ENCODE measurements around the gene TNFRSF11A. TPM values are rescaled to one million over a fixed set of nuclear protein-coding genes. Genes with fewer than 3 reads are reported as not detected.

TNFRSF11A gene
- total RNA-seq, 2 experiments from 2014 or later = 26.0 to 30.0 TPM

- Mint-ChIP-seq H3K4me3 (no peak overlapping the region), H3K9me3 (no peaks in the 10 kb centered on the region), H3K36me3 (ENCODE audit: low read depth) (peaks cover 58% of the 10 kb centered on the region), H3K27ac (no peak overlapping the region), H3K4me1 (peaks cover 26% of the 10 kb centered on the region), H3K27me3 (no peaks in the 10 kb centered on the region)
- ChIA-PET POLR2A (interaction anchor here (0.6 kb wide), 1 partner anchor 44 kb away, joined by 3 read pairs; no protein-coding TSS in a partner anchor), CTCF (no interaction called here)
- DNase-seq = no peak
These were observed 35.7 kb downstream of the TNFRSF11A start for GRCh38 chr18:62360805-62361204.

- Mint-ChIP-seq H3K4me1 (peaks cover 25% of the 10 kb centered on the region), H3K36me3 (ENCODE audit: low read depth) (peaks cover 57% of the 10 kb centered on the region), H3K4me3 (no peak overlapping the region), H3K27ac (no peak overlapping the region), H3K27me3 (no peaks in the 10 kb centered on the region), H3K9me3 (no peaks in the 10 kb centered on the region)
- POLR2A ChIA-PET = interaction anchor here (0.6 kb wide), 1 partner anchor 45 kb away, joined by 3 read pairs; no protein-coding TSS in a partner anchor
- DNase-seq = no peak
- CTCF ChIA-PET = no interaction called here
These were observed 36.2 kb downstream of the TNFRSF11A start for GRCh38 chr18:62361288-62361687.

DNA sequence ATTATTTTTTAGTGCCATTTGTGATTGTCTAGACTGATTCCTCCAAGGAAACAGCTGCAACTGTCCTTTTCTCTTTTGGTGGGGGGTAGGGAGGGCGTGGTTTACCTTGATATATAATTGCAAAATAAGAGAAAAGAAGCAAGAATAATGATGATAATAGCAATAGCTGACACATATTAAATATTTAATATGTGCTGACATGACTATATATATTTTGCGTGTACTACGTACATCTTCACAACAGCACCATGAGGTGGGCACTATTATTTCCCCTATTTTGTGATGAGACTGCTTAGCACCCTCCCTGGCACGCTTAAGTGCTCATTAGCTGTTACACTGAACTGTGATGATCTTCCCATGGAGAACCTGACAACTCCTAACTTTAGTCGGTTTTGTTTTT lies 39.4 kb downstream of the TNFRSF11A start:
- no peaks in the 10 kb centered on the region for H3K27me3 Mint-ChIP-seq
- H3K36me3 Mint-ChIP-seq (ENCODE audit: low read depth) = peaks cover 65% of the 10 kb centered on the region
- H3K27ac Mint-ChIP-seq = no peak overlapping the region
- peaks cover 32% of the 10 kb centered on the region for H3K4me1 Mint-ChIP-seq
- H3K4me3 Mint-ChIP-seq = no peak overlapping the region
- CTCF ChIA-PET = no interaction called here
- DNase-seq = no peak
- POLR2A ChIA-PET = no interaction called here
- H3K9me3 Mint-ChIP-seq = no peaks in the 10 kb centered on the region

DNA sequence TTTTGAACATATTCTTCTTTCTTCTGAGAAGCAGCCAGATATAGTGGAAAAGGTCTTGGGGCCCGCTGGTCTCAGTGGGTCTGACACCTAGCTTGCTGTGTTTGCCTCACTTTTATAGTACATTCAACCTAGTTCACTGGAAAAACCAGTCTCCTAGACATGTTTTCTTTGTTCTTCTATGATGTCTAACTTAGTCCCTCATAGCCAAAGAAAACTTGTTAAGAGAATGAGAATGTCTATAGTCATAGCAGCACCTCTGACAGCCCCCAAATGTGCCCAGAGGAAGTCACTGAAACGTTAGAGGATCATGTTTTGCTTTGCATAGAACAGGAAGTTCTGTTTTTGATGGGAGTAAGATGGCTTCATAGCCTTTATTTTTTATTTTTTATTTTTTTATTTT lies 40.3 kb downstream of the TNFRSF11A start:
- peaks cover 40% of the 10 kb centered on the region for H3K4me1 Mint-ChIP-seq
- H3K36me3 Mint-ChIP-seq (ENCODE audit: low read depth) = peaks cover 63% of the 10 kb centered on the region
- no peaks in the 10 kb centered on the region for H3K9me3 Mint-ChIP-seq
- CTCF ChIA-PET = no interaction called here
- POLR2A ChIA-PET = no interaction called here
- DNase-seq = no peak
- H3K4me3 Mint-ChIP-seq = no peak overlapping the region
- no peaks in the 10 kb centered on the region for H3K27me3 Mint-ChIP-seq
- H3K27ac Mint-ChIP-seq = peak overlapping the region; percentile 70

- CTCF ChIA-PET = no interaction called here
These were observed 41.9 kb downstream of the TNFRSF11A start for GRCh38 chr18:62366992-62367391.

DNA sequence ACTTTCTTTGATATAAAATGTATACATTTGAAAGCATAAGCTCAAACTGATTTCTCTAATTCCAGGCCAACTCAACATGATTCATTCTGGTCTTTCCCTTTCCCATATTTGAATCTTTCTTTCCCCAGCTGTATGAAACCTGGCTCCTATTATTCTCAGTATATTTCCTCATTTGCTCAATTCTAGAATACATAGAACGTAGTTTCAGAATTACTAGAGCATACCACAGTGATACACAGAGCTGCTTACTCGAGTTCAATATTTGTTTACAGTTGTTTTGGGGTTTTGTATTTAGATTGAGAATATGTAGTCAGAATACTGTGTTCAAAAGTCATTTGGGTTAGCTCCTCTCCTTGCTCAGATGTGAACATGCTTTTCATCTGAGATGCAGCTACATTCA lies 43.0 kb downstream of the TNFRSF11A start:
- no peak overlapping the region for H3K4me3 Mint-ChIP-seq
- no peaks in the 10 kb centered on the region for H3K27me3 Mint-ChIP-seq
- peaks cover 64% of the 10 kb centered on the region for H3K4me1 Mint-ChIP-seq
- CTCF ChIA-PET = interaction anchor here (0.7 to 2.1 kb wide), 5 partner anchors 22 to 216 kb away, joined by 4 to 8 read pairs (median 4); no protein-coding TSS in a partner anchor
- POLR2A ChIA-PET = interaction anchor here (0.9 to 2.0 kb wide), 3 partner anchors 11 to 53 kb away, joined by 3 to 10 read pairs (median 3); no protein-coding TSS in a partner anchor
- DNase-seq = no peak
- no peaks in the 10 kb centered on the region for H3K9me3 Mint-ChIP-seq
- peak overlapping the region; percentile 40 for H3K27ac Mint-ChIP-seq
- H3K36me3 Mint-ChIP-seq (ENCODE audit: low read depth) = peaks cover 63% of the 10 kb centered on the region

More at GRCh38 chr18:62366992-62367391, 41.9 kb downstream of the TNFRSF11A start:
- no peaks in the 10 kb centered on the region for H3K9me3 Mint-ChIP-seq
- H3K27ac Mint-ChIP-seq = no peak overlapping the region
- no peak overlapping the region for H3K4me3 Mint-ChIP-seq
- POLR2A ChIA-PET = no interaction called here
- peaks cover 57% of the 10 kb centered on the region for H3K36me3 Mint-ChIP-seq (ENCODE audit: low read depth)
- no peaks in the 10 kb centered on the region for H3K27me3 Mint-ChIP-seq
- peaks cover 55% of the 10 kb centered on the region for H3K4me1 Mint-ChIP-seq
- no peak for DNase-seq

DNA sequence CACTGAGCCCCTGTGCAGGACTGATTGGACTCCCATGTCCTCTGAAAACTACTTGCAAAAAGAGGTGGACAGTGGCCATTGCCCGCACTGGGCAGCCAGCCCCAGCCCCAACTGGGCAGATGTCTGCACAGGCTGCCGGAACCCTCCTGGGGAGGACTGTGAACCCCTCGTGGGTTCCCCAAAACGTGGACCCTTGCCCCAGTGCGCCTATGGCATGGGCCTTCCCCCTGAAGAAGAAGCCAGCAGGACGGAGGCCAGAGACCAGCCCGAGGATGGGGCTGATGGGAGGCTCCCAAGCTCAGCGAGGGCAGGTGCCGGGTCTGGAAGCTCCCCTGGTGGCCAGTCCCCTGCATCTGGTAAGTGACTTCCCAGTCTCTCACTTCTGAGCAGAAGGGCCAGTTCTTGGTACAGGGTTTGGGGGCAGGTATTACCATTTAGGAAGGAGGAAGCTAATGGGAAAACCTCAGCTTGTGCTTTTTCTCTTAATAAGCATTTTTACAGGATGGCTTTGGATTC lies 44.1 kb downstream of the TNFRSF11A start:
- ChIA-PET POLR2A (interaction anchor here (2.0 kb wide), 1 partner anchor 52 kb away, joined by 10 read pairs; no protein-coding TSS in a partner anchor), CTCF (interaction anchor here (2.1 kb wide), 1 partner anchor 52 kb away, joined by 8 read pairs; no protein-coding TSS in a partner anchor)
- DNase-seq = no peak
- H3K4me1 Mint-ChIP-seq = peaks cover 72% of the 10 kb centered on the region
- no peak overlapping the region for H3K27ac Mint-ChIP-seq
- H3K4me3 Mint-ChIP-seq = no peak overlapping the region
- H3K27me3 Mint-ChIP-seq = no peaks in the 10 kb centered on the region
- peaks cover 64% of the 10 kb centered on the region for H3K36me3 Mint-ChIP-seq (ENCODE audit: low read depth)
- no peaks in the 10 kb centered on the region for H3K9me3 Mint-ChIP-seq

- Mint-ChIP-seq H3K27me3 (no peaks in the 10 kb centered on the region), H3K27ac (peak overlapping the region; percentile 44), H3K4me1 (peaks cover 69% of the 10 kb centered on the region), H3K4me3 (no peak overlapping the region), H3K9me3 (no peaks in the 10 kb centered on the region), H3K36me3 (ENCODE audit: low read depth) (peaks cover 61% of the 10 kb centered on the region)
- DNase-seq = no peak
- POLR2A ChIA-PET = no interaction called here
- CTCF ChIA-PET = interaction anchor here (1.1 to 1.2 kb wide), 2 partner anchors 31 to 129 kb away, joined by 3 read pairs; no protein-coding TSS in a partner anchor
These were observed 45.3 kb downstream of the TNFRSF11A start for GRCh38 chr18:62370366-62370765.

GRCh38 chr18:62371436-62371835 lies 46.3 kb downstream of the TNFRSF11A start:
- Mint-ChIP-seq H3K36me3 (ENCODE audit: low read depth) (peaks cover 63% of the 10 kb centered on the region), H3K27ac (peak overlapping the region; percentile 73), H3K4me1 (peaks cover 67% of the 10 kb centered on the region), H3K9me3 (no peaks in the 10 kb centered on the region), H3K27me3 (no peaks in the 10 kb centered on the region), H3K4me3 (no peak overlapping the region)
- POLR2A ChIA-PET = no interaction called here
- CTCF ChIA-PET = no interaction called here
- no peak for DNase-seq

DNA sequence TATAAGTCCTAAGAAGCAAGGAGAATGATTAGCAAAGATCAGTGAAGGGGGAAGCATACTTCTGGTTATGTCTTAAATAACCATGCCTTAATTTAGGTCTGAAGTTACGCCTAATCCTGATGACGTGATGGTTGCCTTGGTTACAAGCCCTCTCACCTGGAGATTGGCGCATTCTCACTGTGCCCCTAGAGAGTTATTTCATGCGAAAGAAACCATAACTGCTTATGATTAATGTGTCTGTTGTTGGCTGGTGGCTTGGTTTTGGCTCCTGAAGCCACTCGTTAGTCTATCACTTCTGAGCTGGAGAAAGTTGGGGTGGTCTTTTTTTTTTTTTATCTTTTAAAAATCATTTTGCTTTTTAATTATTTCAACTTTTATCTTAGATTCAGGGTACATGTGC lies 47.0 kb downstream of the TNFRSF11A start:
- DNase-seq = no peak
- Mint-ChIP-seq H3K4me3 (no peak overlapping the region), H3K27ac (no peak overlapping the region), H3K4me1 (peaks cover 64% of the 10 kb centered on the region), H3K27me3 (no peaks in the 10 kb centered on the region), H3K36me3 (ENCODE audit: low read depth) (peaks cover 61% of the 10 kb centered on the region), H3K9me3 (no peaks in the 10 kb centered on the region)
- POLR2A ChIA-PET = no interaction called here
- CTCF ChIA-PET = no interaction called here

DNA sequence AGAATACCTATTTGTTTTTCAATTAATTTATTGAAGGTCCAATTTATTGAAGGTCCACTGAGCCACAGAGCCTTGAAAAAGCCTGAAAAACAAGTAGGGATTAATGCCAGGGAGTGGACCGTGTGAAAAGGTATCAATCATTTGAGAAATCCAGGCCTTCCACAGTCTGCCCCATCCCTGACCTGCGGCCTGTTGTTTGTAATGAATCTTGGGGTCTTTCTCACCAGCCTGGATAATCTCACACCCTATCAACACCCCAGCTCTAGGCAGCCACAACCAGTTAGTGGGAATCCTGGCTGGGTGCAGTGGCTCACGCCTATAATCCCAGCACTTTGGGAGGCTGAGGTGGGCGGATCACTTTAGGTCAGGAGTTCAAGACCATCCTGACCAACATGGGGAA lies 47.8 kb downstream of the TNFRSF11A start:
- CTCF ChIA-PET = no interaction called here
- POLR2A ChIA-PET = no interaction called here
- peaks cover 64% of the 10 kb centered on the region for H3K36me3 Mint-ChIP-seq (ENCODE audit: low read depth)
- peaks cover 60% of the 10 kb centered on the region for H3K4me1 Mint-ChIP-seq
- no peaks in the 10 kb centered on the region for H3K9me3 Mint-ChIP-seq
- H3K4me3 Mint-ChIP-seq = no peak overlapping the region
- H3K27me3 Mint-ChIP-seq = no peaks in the 10 kb centered on the region
- DNase-seq = no peak
- H3K27ac Mint-ChIP-seq = no peak overlapping the region

DNA sequence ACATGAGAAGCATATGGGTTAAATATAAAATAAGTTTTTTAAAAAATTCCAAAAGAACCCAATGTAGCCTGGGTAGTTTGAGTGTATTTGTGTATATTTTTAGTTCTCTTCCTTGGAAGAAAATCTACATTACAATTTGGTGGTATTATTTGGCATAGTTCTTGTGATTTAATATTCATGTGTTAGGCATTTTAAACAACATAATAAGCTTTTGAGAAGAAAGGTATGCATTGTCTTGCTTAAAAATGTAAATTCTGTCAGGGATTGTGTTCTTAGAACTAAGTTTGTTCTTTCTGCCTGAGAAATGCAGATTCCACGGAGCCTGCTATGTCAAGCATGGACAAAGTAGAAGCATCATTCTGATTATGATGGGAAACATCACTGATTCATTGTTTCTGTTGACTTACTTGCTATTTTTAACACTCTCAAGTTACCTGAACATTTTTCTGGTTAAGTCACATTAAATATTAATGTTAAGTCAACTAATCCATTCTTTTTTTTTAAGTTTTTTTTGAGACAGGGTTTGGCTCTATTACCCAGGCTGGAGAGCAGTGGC lies 49.4 kb downstream of the TNFRSF11A start:
- no peak overlapping the region for H3K27ac Mint-ChIP-seq
- no peak for DNase-seq
- no peak overlapping the region for H3K4me3 Mint-ChIP-seq
- peaks cover 54% of the 10 kb centered on the region for H3K4me1 Mint-ChIP-seq
- peaks cover 69% of the 10 kb centered on the region for H3K36me3 Mint-ChIP-seq (ENCODE audit: low read depth)
- ChIA-PET POLR2A (no interaction called here), CTCF (interaction anchor here (0.8 kb wide), 1 partner anchor 28 kb away, joined by 3 read pairs; no protein-coding TSS in a partner anchor)
- no peaks in the 10 kb centered on the region for H3K9me3 Mint-ChIP-seq
- H3K27me3 Mint-ChIP-seq = no peaks in the 10 kb centered on the region

GRCh38 chr18:62377131-62377807 lies 52.2 kb downstream of the TNFRSF11A start:
- Mint-ChIP-seq H3K27ac (no peak overlapping the region), H3K9me3 (no peaks in the 10 kb centered on the region), H3K4me3 (no peak overlapping the region), H3K27me3 (no peaks in the 10 kb centered on the region), H3K36me3 (ENCODE audit: low read depth) (peaks cover 73% of the 10 kb centered on the region), H3K4me1 (peaks cover 27% of the 10 kb centered on the region)
- DNase-seq = no peak
- CTCF ChIA-PET = interaction anchor here (0.7 kb wide), 1 partner anchor 49 kb away, joined by 3 read pairs; no protein-coding TSS in a partner anchor
- POLR2A ChIA-PET = no interaction called here
